NCI-H1694 (cell line): ENCODE measurements around the gene PTPRE.
"Not testable (repeated sequence)": the region's sequence is repeated elsewhere in the genome, so short reads cannot be mapped to it uniquely, and the experiment has no call there.

Experiments used
- DNase-seq: peaks from one replicate; lab custom pipeline; 2025; lab: John Stamatoyannopoulos, UW

The PTPRE gene

GRCh38 chr10:128072941-128073645 lies 166.2 kb downstream of the PTPRE start:
- no peak for DNase-seq

GRCh38 chr10:128073890-128074289 lies 167.0 kb downstream of the PTPRE start:
- no peak for DNase-seq

- no peak for DNase-seq
These were observed 167.7 kb downstream of the PTPRE start for GRCh38 chr10:128074589-128074988.

GRCh38 chr10:128077155-128077875 lies 170.4 kb downstream of the PTPRE start:
- DNase-seq, result no peak

GRCh38 chr10:128078136-128078969 lies 171.4 kb downstream of the PTPRE start:
- peak; percentile 3 for DNase-seq

GRCh38 chr10:128080231-128080630 lies 173.3 kb downstream of the PTPRE start:
- no peak for DNase-seq

GRCh38 chr10:128080641-128081040 lies 173.7 kb downstream of the PTPRE start:
- no peak for DNase-seq

- no peak for DNase-seq
These were observed 174.3 kb downstream of the PTPRE start for GRCh38 chr10:128081222-128081621.

GRCh38 chr10:128081720-128082119 lies 174.8 kb downstream of the PTPRE start:
- DNase-seq, result no peak

GRCh38 chr10:128083191-128083895 lies 176.4 kb downstream of the PTPRE start:
- DNase-seq, result no peak

GRCh38 chr10:128084364-128084763 lies 177.5 kb downstream of the PTPRE start:
- DNase-seq, result no peak

- DNase-seq, result no peak
These were observed 178.1 kb downstream of the PTPRE start for GRCh38 chr10:128084991-128085390.

GRCh38 chr10:128086003-128086863 lies 179.3 kb downstream of the PTPRE start:
- no peak for DNase-seq

GRCh38 chr10:128087146-128087883 lies 180.4 kb downstream of the PTPRE start:
- no peak for DNase-seq

- no peak for DNase-seq
These were observed 181.2 kb downstream of the PTPRE start for GRCh38 chr10:128087884-128088709.

GRCh38 chr10:128091636-128092210 lies 184.8 kb downstream of the PTPRE start:
- DNase-seq, result no peak

GRCh38 chr10:128092454-128092853 lies 185.6 kb downstream of the PTPRE start:
- no peak for DNase-seq

- DNase-seq, result not testable (repeated sequence)
These were observed 187.7 kb downstream of the PTPRE start for GRCh38 chr10:128094596-128094995.
